GM21528 (cell line): Measurements from ENCODE around the gene KCNIP1.
"Not testable (repeated sequence)": the region's sequence is repeated elsewhere in the genome, so short reads cannot be mapped to it uniquely, and the experiment has no call there.

Source experiments
- ATAC-seq: cut with Tn5 transposase; IDR thresholded peaks from one replicate; pipeline ENCODE4 v1.9.1; 2021; ENCODE audit warnings: mild to moderate bottlenecking, moderate library complexity; ENCODE audit not compliant: unreplicated experiment, low FRiP score

The KCNIP1 gene

DNA sequence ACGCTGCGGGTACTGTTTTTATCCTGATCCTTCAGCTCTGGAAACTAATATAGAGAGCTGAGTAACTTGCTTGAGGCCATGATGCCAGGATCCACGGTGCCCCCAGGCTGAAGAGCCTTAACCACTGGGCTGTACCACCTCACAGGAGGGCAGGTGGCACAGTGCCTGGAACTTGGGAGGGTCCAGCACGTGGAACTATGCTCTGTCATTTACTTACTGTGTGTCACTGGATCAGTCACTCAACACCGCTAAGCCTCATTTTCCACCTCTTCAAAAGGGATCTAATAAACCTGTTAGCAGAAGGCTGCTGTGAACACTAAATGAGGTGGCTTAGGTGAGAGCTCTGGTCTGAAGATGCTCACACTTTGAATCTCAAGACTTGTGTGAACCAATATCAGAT lies 29.6 kb downstream of the KCNIP1 start:
- ATAC-seq = no peak

DNA sequence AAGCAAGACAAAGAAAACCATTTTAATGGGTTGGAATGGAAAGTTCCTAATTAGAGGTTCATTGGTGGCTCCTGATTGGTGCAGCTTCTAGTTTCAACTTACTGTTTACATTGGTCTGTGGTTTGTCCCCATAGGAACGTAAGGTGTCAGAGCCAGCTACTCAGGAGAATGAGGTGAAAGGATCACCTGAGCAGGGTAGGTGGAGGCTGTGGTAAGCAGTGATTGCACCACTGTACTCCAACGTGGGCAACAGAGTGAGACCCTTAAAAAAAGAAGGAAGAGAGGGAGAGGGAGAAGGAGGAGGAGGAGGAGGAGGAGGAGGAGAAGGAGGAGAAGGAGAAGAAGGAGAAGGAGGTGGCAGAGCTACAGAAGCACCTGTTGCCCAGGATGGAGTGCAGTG lies 30.4 kb downstream of the KCNIP1 start:
- no peak for ATAC-seq

DNA sequence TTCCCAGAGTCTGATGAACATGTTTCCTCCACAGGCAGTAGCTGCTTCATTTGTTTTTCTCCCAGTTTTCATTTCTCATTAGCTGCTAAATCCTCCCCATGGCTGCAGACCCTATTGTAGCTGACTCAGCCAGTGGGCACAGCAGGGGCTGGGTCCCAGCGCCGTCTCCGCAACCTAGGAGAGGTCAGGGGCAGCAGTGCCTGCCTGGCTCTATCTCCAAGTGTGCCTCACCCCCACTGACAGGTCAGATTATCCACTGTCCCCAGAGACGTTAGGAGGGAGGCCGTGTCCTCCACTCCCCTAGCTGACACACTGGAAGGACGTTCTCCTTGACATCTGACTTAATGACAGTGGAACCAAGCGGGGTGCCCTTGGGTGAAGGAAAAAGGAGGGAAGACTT lies 31.1 kb downstream of the KCNIP1 start:
- no peak for ATAC-seq

DNA sequence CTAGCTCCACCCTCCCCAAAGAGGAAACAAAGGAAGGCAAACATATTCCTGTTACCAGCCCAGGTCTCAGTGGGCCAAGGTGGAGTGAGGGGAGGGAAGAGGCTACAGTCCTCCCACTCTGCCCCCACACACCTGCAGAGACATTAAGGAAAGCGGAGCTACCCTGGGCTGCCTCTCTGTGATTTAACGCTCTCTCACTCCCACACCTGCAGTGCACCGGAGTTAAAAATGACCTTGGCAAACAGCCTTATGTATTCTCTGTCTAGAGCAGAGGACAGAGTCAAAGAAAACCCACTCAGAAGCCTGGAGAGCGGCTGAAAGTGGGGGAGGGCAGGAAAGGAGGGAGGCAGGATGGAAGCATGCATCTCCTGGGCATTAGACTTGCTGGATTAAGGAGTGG lies 32.7 kb downstream of the KCNIP1 start:
- ATAC-seq = no peak

DNA sequence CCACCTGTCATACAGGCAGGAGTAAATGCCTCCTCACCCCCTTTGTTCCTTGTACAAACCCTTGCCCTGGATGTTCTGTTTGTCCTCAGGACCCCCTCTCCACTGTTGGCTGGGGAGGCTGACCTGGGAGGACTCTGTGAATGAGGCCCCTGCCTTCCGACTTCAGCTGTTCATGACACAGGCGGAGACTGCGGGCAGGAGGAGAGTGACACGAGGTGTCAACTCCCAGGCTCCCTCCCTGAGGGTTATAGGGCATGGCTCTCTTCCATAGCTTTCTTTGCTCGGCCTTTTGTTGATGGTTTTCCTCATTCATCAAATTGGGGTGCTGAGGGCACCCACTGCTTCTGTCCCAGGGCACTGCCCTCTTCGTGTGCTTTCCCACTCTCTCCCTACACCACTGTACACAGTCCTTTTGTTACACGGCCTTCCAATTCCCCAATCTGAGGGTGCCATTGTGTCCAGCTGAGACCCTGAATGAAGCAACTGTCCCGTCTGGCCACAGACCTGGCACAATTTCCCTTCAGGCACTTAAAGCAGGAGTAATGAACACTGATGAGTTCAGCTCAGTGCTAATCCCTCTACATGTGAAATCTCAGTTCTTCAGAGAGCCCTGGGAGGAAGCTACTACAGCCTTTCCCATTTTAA lies 33.8 kb downstream of the KCNIP1 start:
- no peak for ATAC-seq

DNA sequence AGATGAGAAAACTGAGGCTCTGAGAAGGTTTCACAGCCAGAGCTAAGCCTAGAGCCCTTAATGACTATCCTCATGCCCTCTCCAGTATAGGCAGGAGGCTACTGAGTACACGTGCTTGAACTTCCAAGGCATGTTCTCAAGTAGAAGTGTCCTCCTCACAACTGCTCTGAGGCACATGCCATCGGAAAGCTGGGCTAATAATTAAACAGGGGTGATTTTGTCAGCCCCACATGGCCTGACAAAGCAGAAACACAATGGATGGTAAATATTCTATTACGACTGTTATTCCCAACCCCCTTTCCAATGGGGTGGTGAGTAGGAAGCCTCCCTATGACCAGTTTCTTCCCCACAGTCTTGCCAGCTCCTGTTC lies 34.3 kb downstream of the KCNIP1 start:
- no peak for ATAC-seq

DNA sequence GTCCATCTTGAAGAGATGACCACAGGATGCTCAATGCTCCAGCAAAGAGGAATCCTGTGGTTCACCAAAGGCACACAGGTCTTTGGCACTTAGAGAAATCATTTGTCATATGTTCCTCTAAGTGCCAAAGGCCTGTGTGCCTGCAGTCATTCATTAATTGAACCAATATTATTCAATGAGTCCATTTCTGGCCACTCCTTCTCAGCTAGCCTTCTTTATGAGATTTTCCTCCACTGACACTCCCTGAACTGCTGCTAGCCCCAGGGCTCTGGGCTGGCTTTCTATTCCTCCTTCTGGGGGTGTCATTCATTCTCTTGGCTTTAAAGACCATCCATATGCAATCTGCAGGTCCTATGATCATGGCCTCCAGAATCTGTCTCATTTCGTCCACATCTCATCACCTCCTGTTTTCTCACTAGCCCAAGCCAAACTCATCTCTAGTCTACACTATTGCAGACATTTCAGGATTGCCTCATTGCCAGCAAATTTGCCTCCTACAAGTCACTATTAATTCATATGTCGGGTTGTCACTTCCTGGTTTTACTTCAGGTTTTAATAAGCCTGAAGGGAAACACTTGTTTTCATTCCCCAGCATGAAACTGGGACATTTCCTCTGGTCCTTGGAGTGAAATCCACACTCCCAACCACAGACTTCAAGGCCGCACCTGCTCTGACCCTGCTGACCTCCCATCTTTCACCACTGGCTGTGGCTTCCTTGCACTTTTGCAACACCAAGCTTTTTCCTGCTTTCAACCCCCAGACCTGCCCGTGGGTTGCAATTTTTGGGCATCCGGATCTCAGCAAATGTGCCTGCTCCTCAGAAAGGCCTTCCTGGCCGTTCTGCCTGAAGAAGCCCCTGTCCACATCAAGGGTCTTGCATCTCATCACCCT lies 35.1 kb downstream of the KCNIP1 start:
- ATAC-seq = no peak

DNA sequence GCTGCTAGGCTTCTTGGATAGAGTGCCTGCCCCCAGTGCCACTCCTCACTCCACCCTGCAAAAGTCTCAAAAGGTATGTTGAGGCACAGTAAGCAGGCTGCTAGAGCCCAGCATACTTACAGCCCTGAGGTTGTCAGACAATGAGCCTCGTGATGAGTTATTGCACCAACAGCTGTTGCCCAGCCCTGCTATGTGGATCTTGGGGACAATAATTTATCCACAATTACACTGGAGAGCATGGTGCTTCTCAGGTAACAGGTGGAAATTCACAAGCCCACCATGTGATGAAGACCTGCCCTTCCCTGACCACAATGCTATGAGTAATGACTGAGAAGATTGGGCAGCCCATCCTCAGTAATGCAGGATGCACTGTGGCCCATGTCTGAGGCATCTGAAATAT lies 36.5 kb downstream of the KCNIP1 start:
- no peak for ATAC-seq

DNA sequence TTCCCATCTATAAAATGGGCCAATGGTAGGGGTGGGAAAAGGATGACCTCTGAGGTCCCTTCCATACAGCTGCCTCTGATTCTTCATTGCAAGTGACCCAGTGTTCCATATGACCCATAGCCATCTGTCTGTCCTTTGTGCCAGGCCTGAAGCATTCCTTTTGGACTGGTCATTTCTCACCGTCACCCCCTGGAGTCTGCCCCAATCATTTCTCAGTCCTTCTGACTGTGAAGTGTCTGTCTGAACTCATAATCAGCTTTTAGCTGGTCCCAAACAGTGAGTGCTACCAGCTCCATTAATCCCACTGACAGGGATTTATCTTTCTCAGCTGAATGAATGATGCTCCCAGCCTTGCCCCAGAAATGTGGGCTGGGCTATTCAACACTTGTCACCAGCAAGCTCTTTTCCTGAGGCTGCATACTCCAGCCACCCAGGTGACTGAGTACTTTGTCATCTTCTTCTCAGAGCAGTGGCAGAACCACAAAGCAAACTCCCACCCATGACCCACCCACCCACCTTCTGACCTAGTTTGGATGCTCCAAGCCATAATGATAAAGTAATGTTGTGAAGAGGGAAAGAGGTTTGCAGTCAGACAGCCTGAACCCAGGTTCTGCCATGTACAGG lies 37.4 kb downstream of the KCNIP1 start:
- ATAC-seq = no peak

DNA sequence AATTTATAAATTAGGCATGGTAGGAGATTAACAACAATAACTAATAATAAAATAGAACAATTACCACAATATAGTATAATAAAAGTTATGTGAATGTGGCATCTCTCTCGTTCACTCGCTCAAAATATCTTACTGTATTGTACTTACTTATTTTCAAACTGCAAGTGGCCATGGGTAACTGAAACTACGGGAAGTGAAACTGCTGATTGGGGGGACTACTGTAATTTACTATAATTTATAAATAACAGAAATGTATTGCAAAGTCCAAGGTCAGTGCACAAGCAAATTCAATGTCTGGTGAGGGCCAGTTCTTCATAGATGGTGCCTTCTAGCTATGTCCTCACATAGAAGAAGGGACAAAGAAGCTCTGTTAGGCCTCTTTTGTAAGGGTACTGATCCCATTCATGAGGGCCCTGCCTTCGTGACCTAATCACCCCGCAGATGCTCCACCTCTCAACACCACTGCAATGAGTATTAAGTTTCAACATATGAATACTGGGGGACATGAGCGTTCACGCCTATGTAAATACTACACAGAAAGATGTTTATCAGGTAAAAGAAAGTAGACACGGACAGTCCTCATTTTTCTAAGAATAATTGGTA lies 39.0 kb downstream of the KCNIP1 start:
- ATAC-seq = no peak

DNA sequence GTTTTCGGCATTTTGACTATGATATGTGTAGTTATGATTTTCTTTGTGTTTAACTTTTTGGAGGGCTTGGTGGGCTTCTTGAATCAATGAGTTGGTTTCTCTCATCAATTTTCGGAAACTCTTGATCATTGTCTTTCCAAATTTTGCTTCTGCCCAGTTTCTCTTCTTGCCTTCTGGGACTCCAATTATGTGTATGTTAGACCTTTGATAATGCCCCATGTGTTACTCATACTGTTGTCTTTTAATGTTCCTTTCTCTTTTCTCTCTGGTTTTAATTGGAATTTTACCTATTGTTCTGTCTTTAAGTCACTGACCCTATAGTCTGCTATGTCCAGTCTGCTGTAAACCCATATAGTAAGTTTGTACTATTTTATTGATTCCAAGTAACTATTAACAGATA lies 41.5 kb downstream of the KCNIP1 start:
- ATAC-seq = no peak

DNA sequence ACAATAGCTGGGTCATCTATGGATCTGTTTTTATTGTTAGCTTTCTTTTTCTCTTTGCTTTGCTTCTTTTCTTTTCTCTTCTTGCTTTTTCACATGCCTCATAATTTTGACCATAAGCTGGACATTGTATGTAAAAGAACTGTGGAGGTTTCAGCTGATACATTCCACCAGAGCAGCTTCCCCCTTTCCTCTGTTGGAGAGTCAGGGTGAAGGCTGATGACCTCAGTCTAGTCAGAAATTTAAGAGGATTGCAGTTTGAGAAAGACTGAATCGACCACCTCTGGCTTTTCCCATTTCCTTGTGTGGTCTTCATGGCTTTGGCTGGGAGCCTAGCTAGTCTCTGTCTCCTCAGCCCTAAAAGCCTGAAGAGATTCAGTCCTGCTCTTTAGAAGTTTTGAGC lies 42.0 kb downstream of the KCNIP1 start:
- ATAC-seq = no peak

DNA sequence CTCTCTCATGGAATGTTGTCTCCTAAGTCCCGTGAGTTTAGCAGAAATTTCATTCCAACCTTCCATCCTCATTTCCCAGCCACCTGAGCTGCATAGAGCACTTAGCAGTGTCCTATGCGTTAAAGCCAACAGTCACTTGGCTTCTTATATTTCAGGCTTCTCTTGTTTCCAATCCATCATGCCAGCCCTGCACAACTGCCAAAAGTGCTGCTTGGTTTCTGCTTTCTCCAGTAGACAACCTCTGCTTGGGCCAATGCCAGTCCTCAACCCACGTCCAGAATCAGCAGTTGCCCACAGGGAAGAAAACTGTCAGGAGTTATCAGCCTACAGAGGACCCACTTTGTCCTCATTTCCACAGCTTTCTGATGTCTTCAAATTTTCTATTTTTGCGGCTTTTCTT lies 42.5 kb downstream of the KCNIP1 start:
- ATAC-seq = no peak

DNA sequence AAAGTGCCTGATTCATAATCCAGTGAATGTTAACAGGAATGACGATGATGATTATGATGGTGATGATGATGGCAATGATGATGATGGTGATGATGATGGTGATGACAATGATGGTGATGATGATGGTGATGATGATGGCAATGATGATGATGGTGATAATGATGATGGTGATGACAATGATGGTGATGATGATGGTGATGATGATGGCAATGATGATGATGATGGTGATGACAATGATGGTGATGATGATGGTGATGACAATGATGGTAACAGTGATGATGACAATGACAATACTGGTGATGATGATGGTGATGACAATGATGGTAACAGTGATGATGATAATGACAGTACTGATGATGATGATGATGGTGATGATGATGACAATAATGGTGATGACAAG lies 46.6 kb downstream of the KCNIP1 start:
- not testable (repeated sequence) for ATAC-seq

DNA sequence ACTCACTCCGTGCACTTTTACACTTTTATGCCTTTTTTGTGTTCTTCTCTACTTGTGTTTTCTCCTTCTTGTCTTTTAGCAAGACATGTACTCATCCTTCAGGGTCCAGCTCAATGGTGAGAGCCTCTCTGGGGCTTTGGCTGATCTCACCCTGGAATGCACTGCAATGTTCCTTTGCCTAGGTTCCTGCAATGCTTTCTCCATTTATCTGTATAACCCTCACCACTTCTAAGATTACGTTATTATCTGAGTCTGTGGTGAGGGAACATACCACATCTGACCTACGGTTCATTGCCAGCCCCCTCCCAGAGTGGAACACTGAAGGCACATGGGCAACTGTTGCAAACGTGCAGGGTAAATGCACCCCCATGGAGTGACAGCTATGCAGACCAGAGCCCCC lies 47.3 kb downstream of the KCNIP1 start:
- no peak for ATAC-seq

DNA sequence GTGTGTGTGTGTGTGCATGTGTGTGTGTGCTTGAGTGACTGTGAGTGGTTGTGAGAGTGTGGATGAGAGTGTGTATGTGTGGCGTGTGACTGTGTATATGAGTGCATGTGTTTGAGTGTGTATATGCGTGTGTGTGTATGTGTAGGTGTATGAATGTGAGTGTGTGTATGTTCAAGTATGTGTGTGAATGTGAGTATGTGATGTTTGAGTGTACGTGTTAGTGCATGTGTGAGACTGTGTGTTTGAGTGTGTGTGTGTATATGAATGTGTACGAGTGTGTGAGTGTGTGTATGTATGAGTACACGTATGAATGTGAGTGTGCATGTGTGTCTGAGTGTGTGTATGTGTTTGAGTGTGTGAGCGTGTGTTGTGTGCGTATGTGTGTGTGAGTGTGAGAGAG lies 47.8 kb downstream of the KCNIP1 start:
- ATAC-seq = no peak

DNA sequence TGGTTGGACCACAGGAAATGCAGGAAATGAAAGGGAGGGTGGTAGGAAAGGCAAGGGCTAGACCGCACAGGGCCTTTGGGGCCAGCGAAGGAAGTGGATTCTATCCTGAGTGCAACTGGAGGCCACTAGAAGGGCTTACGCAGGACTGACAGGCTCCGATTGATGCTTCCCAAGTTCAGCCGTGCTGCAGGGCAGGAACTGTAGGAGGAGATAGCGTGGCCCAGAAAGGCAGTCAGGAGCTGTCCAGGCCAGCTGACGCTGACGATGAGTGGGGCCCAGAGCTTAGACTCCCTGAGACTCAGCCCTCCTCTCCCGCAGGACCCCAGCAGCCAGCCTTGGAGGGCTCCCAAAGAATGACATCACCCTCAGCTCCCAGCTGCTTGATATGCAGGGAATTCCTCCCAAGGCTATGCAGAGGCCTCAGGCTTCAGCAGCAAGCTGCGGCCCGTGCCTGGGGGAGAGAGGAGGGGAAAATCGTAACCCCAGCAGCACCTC lies 48.8 kb downstream of the KCNIP1 start:
- ATAC-seq = no peak

DNA sequence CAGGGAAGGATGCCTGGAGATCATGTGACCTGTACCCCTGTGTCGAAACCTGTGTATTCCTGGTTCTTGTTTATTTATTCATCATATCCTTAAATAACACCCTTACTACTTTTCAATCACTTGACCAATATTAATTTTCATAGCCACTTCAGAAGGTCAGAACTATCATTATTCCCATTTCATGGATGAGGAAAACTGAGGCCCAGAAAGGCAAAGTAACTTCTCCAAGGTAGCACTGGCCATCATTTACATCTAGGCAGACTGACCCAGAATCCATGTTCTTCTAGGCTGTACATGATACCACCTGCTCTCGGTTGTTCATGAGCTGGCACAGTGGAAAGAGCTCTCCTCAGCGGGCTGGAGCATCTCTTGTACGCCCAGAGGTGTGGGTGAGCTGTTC lies 49.4 kb downstream of the KCNIP1 start:
- ATAC-seq = no peak

DNA sequence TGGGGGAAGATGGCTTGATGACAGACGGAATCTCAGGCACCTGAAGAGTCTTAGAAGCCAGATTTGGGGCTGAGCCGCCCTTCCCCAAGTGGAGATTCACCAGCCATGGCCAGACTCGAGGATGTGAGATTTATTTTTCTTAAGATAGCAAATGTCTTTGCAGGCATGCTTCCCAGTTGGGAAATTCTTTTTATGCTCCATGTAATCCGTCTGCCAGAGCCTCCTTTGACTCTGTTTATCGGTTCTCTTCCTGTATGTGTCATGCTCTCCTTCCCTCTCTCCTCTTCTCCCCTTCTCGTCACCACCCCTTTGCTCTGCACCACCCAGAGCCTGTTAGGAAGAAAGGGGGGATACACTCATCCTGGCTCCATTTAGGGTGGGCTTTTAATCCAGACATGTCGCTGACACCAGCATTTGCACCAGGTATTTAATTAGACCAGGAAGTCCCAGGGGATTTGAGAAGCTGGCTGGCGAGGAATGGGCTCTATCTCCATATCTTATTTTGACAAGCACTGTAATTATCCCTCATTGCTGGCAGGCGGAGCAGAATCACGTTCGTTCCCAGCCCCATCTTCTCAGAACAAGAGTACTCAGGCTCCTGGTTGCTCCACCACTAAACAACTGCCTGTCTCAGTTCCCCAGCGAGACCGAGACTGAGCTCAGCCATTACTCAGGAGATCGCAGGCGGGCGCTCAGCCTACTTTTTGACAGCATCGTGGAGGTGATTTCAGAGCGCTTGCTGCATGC lies 50.9 kb downstream of the KCNIP1 start:
- no peak for ATAC-seq

DNA sequence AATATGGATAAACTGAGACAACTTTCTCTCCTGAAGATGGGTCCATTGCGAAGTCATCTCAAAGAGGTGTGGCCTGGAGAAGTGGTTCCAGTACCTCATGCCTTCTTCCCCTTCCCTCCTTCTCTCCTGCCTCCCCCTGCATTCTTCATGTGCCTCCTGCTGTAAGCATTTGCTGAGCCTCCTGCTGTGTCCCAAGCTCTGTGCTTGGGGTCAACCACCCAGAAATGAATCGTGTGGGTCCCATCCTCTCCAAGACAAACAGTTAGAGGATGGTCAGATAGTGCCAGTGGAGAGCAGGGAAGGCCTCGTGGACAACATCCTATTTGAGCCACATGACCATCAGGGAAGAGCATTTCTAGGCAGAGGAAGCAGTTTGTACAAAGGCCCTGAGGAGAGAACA lies 53.5 kb downstream of the KCNIP1 start:
- ATAC-seq = no peak

DNA sequence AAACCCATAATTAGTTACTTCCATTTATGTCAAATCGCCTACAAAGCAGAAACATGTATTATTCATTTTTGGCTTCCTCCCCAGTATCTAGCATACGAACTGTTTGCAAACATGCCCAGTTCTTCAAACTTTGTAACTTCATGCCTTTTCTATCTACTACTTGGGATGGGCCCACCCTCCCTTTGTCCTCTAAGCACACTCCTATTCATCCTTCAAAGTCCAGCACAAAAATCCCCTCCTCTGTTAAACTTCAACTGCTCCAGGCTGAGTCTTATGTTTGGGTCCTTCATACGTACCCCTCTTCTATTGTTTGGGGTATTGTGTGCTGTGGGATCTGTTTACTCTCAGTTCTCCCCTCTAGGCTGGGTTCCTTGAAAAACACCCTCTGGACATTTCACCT lies 55.5 kb downstream of the KCNIP1 start:
- ATAC-seq = no peak
